Measurements from ENCODE around the gene PDIK1L. TPM values are rescaled to one million over a fixed set of nuclear protein-coding genes. Genes with fewer than 3 reads are reported as not detected.

The PDIK1L gene
- total RNA-seq, 3 donors from 2014 or later (not counting 1 experiment from before 2014, with no cell fraction given) = 3.1 to 8.2 (median 8.1) TPM

- intact Hi-C loops (cut with micrococcal nuclease) = loop anchor here (10.0 kb wide), 1 partner anchor 233 kb away; no protein-coding TSS in a partner anchor
Measured at GRCh38 chr1:26162220-26162709, 50.6 kb downstream of the PDIK1L start.

GRCh38 chr1:26163684-26164035, 52.0 kb downstream of the PDIK1L start:
- Mint-ChIP-seq H3K4me3 (peak overlapping the region; percentile 13), H3K36me3 (no peaks in the 10 kb centered on the region), H3K4me1 (peaks cover 0 to 17% of the 10 kb centered on the region in 2 donors), H3K9me3 (no peaks in the 10 kb centered on the region), H3K27ac (no peak overlapping the region), H3K27me3 (ENCODE audit: low read depth in 2 of 2) (peaks cover 7 to 31% of the 10 kb centered on the region in 2 donors)
- Histone ChIP-seq H3K4me3 (ENCODE audit: low read length) (no peak overlapping the region), H3K4me1 (ENCODE audit: control insufficient read depth, insufficient read depth, low read length) (peaks cover 25% of the 10 kb centered on the region), H3K36me3 (ENCODE audit: control insufficient read depth, insufficient read depth, low read length) (no peaks in the 10 kb centered on the region), H3K27me3 (ENCODE audit: control insufficient read depth, insufficient read depth, low read length) (peaks cover 19% of the 10 kb centered on the region), H3K9me3 (ENCODE audit: control insufficient read depth, insufficient read depth, low read length) (no peaks in the 10 kb centered on the region), H3K27ac (ENCODE audit: low read length) (no peak overlapping the region)
- no peak for TF ChIP-seq CTCF (IDR thresholded peaks at IDR 0.05)
- intact Hi-C loops (cut with micrococcal nuclease) = loop anchor here (1.0 to 10.0 kb wide), 2 partner anchors 58 to 231 kb away; no protein-coding TSS in a partner anchor
- ATAC-seq (no peak), DNase-seq (no peak)
- WGBS (ENCODE audit: insufficient coverage) = 68% methylated on average over 9 of the region's 9 CpGs

More at GRCh38 chr1:26162220-26162709, 50.6 kb downstream of the PDIK1L start:
- H3K9me3 Mint-ChIP-seq = no peaks in the 10 kb centered on the region
- no peaks in the 10 kb centered on the region for H3K9me3 ChIP-seq (ENCODE audit: control insufficient read depth, insufficient read depth, low read length)
- peaks cover 22% of the 10 kb centered on the region for H3K27me3 ChIP-seq (ENCODE audit: control insufficient read depth, insufficient read depth, low read length)
- DNase-seq (no peak), ATAC-seq (no peak)
- no peaks in the 10 kb centered on the region for H3K36me3 Mint-ChIP-seq
- whole genome bisulfite sequencing (ENCODE audit: insufficient coverage) = 32% methylated on average over 21 of the region's 21 CpGs
- H3K27me3 Mint-ChIP-seq (ENCODE audit: low read depth in 2 of 2) = peaks cover 16 to 37% of the 10 kb centered on the region in 2 donors
- no peak for TF ChIP-seq CTCF (IDR thresholded peaks at IDR 0.05)
- H3K4me3 Mint-ChIP-seq = peak overlapping the region; percentile 62
- no peak overlapping the region for H3K27ac Mint-ChIP-seq
- peaks cover 0 to 17% of the 10 kb centered on the region in 2 donors for H3K4me1 Mint-ChIP-seq
- no peaks in the 10 kb centered on the region for H3K36me3 ChIP-seq (ENCODE audit: control insufficient read depth, insufficient read depth, low read length)
- H3K4me1 ChIP-seq (ENCODE audit: control insufficient read depth, insufficient read depth, low read length) = peaks cover 25% of the 10 kb centered on the region
- H3K4me3 ChIP-seq (ENCODE audit: low read length) = no peak overlapping the region
- H3K27ac ChIP-seq (ENCODE audit: low read length) = no peak overlapping the region

GRCh38 chr1:26164036-26164860, 52.6 kb downstream of the PDIK1L start:
- Histone ChIP-seq H3K36me3 (ENCODE audit: control insufficient read depth, insufficient read depth, low read length) (no peaks in the 10 kb centered on the region), H3K4me3 (ENCODE audit: low read length) (no peak overlapping the region), H3K27me3 (ENCODE audit: control insufficient read depth, insufficient read depth, low read length) (peaks cover 19% of the 10 kb centered on the region), H3K4me1 (ENCODE audit: control insufficient read depth, insufficient read depth, low read length) (peaks cover 27% of the 10 kb centered on the region), H3K9me3 (ENCODE audit: control insufficient read depth, insufficient read depth, low read length) (no peaks in the 10 kb centered on the region), H3K27ac (ENCODE audit: low read length) (no peak overlapping the region)
- intact Hi-C loops (cut with micrococcal nuclease) = loop anchor here (1.0 to 10.0 kb wide), 2 partner anchors 59 to 231 kb away; no protein-coding TSS in a partner anchor
- Mint-ChIP-seq H3K4me3 (peak overlapping the region; percentile 64), H3K9me3 (no peaks in the 10 kb centered on the region), H3K36me3 (no peaks in the 10 kb centered on the region), H3K27me3 (ENCODE audit: low read depth in 2 of 2) (peaks cover 7 to 28% of the 10 kb centered on the region in 2 donors), H3K4me1 (peaks cover 0 to 17% of the 10 kb centered on the region in 2 donors), H3K27ac (no peak overlapping the region)
- ATAC-seq = peak; percentile 67 to 77 (median 73)
- DNase-seq = peak; percentile 56 to 73
- peak; percentile 76 for TF ChIP-seq CTCF (IDR thresholded peaks at IDR 0.05)
- 13% methylated on average over 72 of the region's 72 CpGs for WGBS (ENCODE audit: insufficient coverage)
